Glutamatergic neuron (in vitro differentiated cells): ENCODE data around the gene UGT1A4. TPM values are rescaled to one million over a fixed set of nuclear protein-coding genes. Genes with fewer than 3 reads are reported as not detected.
"Not testable (repeated sequence)": the region's sequence is repeated elsewhere in the genome, so short reads cannot be mapped to it uniquely, and the experiment has no call there.

Source experiments
- DNase-seq: peaks from one replicate; pipeline ENCODE4 v3.0.0; 2022
- H3K27ac Mint-ChIP-seq: one replicate; pipeline ENCODE4 v1.8.0; 2020; ENCODE audit warnings: mild to moderate bottlenecking, mixed read lengths, inconsistent platforms; ENCODE audit not compliant: unreplicated experiment
- H3K27me3 Mint-ChIP-seq: one replicate; pipeline ENCODE4 v1.8.0; 2020; ENCODE audit warnings: mild to moderate bottlenecking, moderate library complexity, mixed read lengths, inconsistent platforms; ENCODE audit not compliant: unreplicated experiment
- H3K36me3 Mint-ChIP-seq: one replicate; pipeline ENCODE4 v1.8.0; 2020; ENCODE audit warnings: mild to moderate bottlenecking, mixed read lengths, inconsistent platforms; ENCODE audit not compliant: unreplicated experiment
- H3K4me1 Mint-ChIP-seq: one replicate; pipeline ENCODE4 v1.8.0; 2020; ENCODE audit warnings: mild to moderate bottlenecking, low read depth, mixed read lengths, inconsistent platforms; ENCODE audit not compliant: unreplicated experiment
- H3K4me3 Mint-ChIP-seq: one replicate; pipeline ENCODE4 v1.8.0; 2020; ENCODE audit warnings: mild to moderate bottlenecking, mixed read lengths, inconsistent platforms; ENCODE audit not compliant: unreplicated experiment
- H3K9me3 Mint-ChIP-seq: one replicate; pipeline ENCODE4 v1.8.0; 2020; ENCODE audit warnings: mild to moderate bottlenecking, moderate library complexity, mixed read lengths, inconsistent platforms; ENCODE audit not compliant: unreplicated experiment
- total RNA-seq: library from RNA; stranded (reverse); fragmentation: NEBNext Ultra II Directional; extraction: Animal tissue kit (Norgen Biotek cat#: 25700); gene quantifications from one replicate; pipeline ENCODE4 v1.2.1, GENCODE V29; 2021; ENCODE audit not compliant: unreplicated experiment
- TF ChIP-seq, protein P1 (sequence below): fragments of 200-600 bp; sonication (generic); IDR thresholded peaks from one replicate; pipeline ENCODE4 v1.5.0; 2021; ENCODE audit not compliant: partially characterized antibody, unreplicated experiment

UGT1A4 gene
- total RNA-seq, 1 donor from 2014 or later: not detected

DNA sequence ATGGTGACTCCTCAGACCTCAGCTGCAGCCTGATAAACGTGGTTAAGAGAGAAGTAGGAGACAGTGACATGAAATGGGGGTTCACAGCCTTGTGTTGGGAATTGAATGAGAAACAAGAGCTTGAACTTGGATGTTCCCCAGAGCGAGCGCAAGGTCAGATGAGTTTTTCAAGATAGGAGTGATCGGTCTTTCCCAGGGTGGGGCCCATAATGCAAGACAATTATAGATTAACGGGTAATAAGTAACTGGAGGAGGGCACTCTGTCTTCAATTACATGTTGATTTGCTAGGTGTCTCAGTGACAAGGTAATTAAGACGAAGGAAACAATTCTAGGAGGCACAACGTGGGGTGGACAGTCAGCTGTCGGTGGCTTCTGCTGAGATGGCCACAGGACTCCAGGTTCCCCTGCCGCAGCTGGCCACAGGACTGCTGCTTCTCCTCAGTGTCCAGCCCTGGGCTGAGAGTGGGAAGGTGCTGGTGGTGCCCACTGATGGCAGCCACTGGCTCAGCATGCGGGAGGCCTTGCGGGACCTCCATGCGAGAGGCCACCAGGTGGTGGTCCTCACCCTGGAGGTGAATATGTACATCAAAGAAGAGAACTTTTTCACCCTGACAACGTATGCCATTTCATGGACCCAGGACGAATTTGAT is 5.8 kb upstream of the UGT1A4 start, which contains the start of gene UGT1A5:
Gene UGT1A5, plus strand, starts transcription at position 297 of the 651 bp plus-strand sequence. Its CDS starts 85 bp downstream, at position 382.
- H3K4me1 Mint-ChIP-seq: no peaks in the 10 kb centered on the region
- no peak within 1 kb of the TSS for H3K27ac Mint-ChIP-seq
- no peaks in the 10 kb centered on the region for H3K9me3 Mint-ChIP-seq
- no peak within 1 kb of the TSS for H3K4me3 Mint-ChIP-seq
- no peaks in the 10 kb centered on the region for H3K36me3 Mint-ChIP-seq
- peaks cover 1% of the 10 kb centered on the region for H3K27me3 Mint-ChIP-seq
- DNase-seq: no peak
- TF ChIP-seq, protein P1, sequence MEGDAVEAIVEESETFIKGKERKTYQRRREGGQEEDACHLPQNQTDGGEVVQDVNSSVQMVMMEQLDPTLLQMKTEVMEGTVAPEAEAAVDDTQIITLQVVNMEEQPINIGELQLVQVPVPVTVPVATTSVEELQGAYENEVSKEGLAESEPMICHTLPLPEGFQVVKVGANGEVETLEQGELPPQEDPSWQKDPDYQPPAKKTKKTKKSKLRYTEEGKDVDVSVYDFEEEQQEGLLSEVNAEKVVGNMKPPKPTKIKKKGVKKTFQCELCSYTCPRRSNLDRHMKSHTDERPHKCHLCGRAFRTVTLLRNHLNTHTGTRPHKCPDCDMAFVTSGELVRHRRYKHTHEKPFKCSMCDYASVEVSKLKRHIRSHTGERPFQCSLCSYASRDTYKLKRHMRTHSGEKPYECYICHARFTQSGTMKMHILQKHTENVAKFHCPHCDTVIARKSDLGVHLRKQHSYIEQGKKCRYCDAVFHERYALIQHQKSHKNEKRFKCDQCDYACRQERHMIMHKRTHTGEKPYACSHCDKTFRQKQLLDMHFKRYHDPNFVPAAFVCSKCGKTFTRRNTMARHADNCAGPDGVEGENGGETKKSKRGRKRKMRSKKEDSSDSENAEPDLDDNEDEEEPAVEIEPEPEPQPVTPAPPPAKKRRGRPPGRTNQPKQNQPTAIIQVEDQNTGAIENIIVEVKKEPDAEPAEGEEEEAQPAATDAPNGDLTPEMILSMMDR: no peak

DNA sequence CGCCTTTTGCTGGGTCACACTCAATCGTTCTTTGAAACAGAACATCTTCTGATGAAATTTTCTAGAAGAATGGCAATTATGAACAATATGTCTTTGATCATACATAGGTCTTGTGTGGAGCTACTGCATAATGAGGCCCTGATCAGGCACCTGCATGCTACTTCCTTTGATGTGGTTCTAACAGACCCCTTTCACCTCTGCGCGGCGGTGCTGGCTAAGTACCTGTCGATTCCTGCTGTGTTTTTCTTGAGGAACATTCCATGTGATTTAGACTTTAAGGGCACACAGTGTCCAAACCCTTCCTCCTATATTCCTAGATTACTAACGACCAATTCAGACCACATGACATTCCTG is 5.3 kb upstream of the UGT1A4 start:
- H3K27ac Mint-ChIP-seq: no peak overlapping the region
- no peak for DNase-seq
- no peaks in the 10 kb centered on the region for H3K4me1 Mint-ChIP-seq
- no peak overlapping the region for H3K4me3 Mint-ChIP-seq
- peaks cover 1% of the 10 kb centered on the region for H3K27me3 Mint-ChIP-seq
- H3K36me3 Mint-ChIP-seq: no peaks in the 10 kb centered on the region
- H3K9me3 Mint-ChIP-seq: no peaks in the 10 kb centered on the region
- TF ChIP-seq, protein P1: no peak

DNA sequence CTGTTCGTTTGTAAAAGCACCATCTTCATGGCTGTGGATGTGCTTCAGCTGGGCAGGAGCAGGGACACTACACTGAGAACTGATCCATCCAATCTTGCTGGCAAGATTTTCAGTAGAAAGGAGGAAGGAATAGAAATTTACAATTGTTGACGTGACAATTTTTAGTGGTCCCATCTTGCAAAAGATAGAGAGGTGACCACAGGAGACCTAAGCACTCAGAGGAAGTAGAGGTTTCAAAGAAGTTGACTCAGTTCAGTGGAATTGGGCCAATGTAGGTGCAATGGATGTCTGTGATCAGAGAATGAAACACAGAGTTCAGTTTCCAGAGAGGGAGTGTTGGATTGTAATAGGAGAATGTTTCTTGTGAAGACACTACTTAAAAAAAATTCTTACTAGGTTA is 4.4 kb upstream of the UGT1A4 start:
- TF ChIP-seq, protein P1: no peak
- Mint-ChIP-seq H3K27me3 (peaks cover 1% of the 10 kb centered on the region), H3K4me1 (no peaks in the 10 kb centered on the region), H3K9me3 (no peaks in the 10 kb centered on the region), H3K36me3 (no peaks in the 10 kb centered on the region), H3K4me3 (no peak overlapping the region), H3K27ac (no peak overlapping the region)
- no peak for DNase-seq

DNA sequence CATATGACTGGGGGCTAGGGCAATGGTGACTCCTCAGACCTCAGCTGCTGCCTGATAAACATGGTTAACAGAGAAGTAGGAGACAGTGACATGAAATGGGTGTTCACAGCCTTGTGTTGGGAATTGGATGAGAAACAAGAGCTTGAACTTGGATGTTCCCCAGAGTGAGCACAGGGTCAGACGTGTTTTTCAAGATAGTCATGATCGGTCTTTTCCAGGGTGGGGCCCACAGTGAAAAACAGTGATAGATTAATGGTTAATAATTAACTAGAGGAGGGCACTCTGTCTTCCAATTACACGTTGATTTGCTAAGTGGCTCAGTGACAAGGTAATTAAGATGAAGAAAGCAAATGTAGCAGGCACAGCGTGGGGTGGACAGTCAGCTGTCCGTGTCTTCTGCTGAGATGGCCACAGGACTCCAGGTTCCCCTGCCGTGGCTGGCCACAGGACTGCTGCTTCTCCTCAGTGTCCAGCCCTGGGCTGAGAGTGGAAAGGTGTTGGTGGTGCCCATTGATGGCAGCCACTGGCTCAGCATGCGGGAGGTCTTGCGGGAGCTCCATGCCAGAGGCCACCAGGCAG is 10.3 kb downstream of the UGT1A4 start, which contains the start of gene UGT1A3:
Gene UGT1A3, plus strand, starts transcription at position 320 of the 579 bp plus-strand sequence. Its CDS starts 85 bp downstream, at position 405.
- peaks cover 5% of the 10 kb centered on the region for H3K36me3 Mint-ChIP-seq

DNA sequence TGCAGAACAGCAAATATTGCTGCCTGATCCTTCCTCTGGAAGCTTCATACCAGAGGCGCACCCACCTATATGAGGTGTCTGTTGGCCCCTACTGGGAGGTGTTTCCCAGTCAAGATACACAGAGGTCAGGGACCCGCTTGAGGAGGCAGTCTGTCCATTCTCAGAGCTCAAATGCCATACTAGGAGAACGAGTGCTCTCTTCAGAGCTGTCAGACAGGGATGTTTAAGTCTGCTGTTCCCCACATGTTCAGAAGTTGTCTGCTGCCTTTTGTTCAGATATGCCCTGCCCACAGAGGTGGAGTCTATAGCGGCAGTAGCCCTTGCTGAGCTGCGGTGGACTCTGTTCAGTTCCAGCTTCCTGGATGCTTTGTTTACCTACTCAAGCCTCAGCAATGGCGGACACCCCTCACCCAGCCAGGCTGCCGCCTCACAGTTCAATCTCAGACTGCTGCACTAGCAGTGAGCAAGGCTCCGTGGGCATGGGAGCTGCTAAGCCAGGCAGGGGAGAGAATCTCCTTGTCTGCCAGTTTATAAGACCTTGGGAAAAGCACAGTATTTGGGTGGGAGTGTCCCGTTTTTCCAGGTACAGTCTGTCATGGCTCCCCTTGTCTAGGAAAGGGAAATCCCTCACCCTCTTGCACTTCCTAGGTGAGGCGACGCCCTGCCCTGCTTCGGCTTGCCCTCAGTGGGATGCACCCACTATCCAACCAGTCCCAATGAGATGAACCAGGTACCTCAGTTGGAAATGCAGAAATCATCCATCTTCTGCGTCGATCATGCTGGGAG is 18.5 kb downstream of the UGT1A4 start:
- H3K27ac Mint-ChIP-seq, H3K27me3 Mint-ChIP-seq, DNase-seq, H3K4me1 Mint-ChIP-seq, H3K36me3 Mint-ChIP-seq, H3K9me3 Mint-ChIP-seq, H3K4me3 Mint-ChIP-seq: not testable (repeated sequence)

More for the DNA sequence above, 10.3 kb downstream of the UGT1A4 start, which contains the start of gene UGT1A3:
- no peak within 1 kb of the TSS for H3K4me3 Mint-ChIP-seq
- H3K27me3 Mint-ChIP-seq: no peaks in the 10 kb centered on the region
- H3K9me3 Mint-ChIP-seq: no peaks in the 10 kb centered on the region
- no peaks in the 10 kb centered on the region for H3K4me1 Mint-ChIP-seq
- no peak for DNase-seq
- H3K27ac Mint-ChIP-seq: no peak within 1 kb of the TSS
- TF ChIP-seq, protein P1: no peak
